OCI-LY3 (cell line): ENCODE measurements around the gene BCR.

Source experiments
- H2AFZ ChIP-seq: fragments of 200-600, 300-600 bp; shearing (Covaris generic); 2 replicates; pipeline ENCODE4 v1.6.0; 2014; ENCODE audit warnings: antibody characterized with exemption, low read depth, low read length
- H3K27ac ChIP-seq: fragments of 200-600, 300-600 bp; sonication (generic); 2 replicates; pipeline ENCODE4 v1.5.1; 2014; ENCODE audit warnings: mild to moderate bottlenecking, low read length, moderate library complexity, mixed read lengths
- H3K27me3 ChIP-seq: fragments of 200-600, 300-600 bp; sonication (generic); 2 replicates; pipeline ENCODE4 v1.6.1; 2014; ENCODE audit warnings: low read depth, low read length, mixed read lengths
- H3K36me3 ChIP-seq: fragments of 200-600, 300-600 bp; sonication (generic); replicated peaks from 2 replicates; pipeline ENCODE3; 2014; ENCODE audit warnings: low read depth, low read length, mixed read lengths
- H3K4me1 ChIP-seq: fragments of 300-600, 200-600 bp; sonication (generic); 2 replicates; pipeline ENCODE4 v1.6.1; 2014; ENCODE audit warnings: low read length, mixed read lengths
- H3K4me2 ChIP-seq: fragments of 200-600, 300-600 bp; sonication (generic); 2 replicates; pipeline ENCODE4 v1.6.1; 2014; ENCODE audit warnings: low read length, mixed read lengths
- H3K4me3 ChIP-seq: fragments of 300-600, 200-600 bp; sonication (generic); 2 replicates; pipeline ENCODE4 v1.5.1; 2014; ENCODE audit warnings: antibody characterized with exemption, mild to moderate bottlenecking, low read length, moderate library complexity
- H3K79me2 ChIP-seq: fragments of 300-600, 200-600 bp; shearing (Covaris generic); 2 replicates; pipeline ENCODE4 v1.6.1; 2014; ENCODE audit warnings: mild to moderate bottlenecking, low read length, mixed read lengths
- H3K9ac ChIP-seq: fragments of 300-600, 200-600 bp; shearing (Covaris generic); 2 replicates; pipeline ENCODE4 v1.6.0; 2014; ENCODE audit warnings: mild to moderate bottlenecking, low read length, moderate library complexity
- H3K9me3 ChIP-seq: fragments of 200-600, 300-600 bp; shearing (Covaris generic); 2 replicates; pipeline ENCODE4 v1.6.1; 2014; ENCODE audit warnings: low read length, mixed read lengths; ENCODE audit not compliant: insufficient read depth
- H4K20me1 ChIP-seq: fragments of 200-600, 300-600 bp; sonication (generic); 2 replicates; pipeline ENCODE4 v1.6.1; 2016; ENCODE audit warnings: low read length, mixed read lengths; ENCODE audit not compliant: insufficient read depth
- EZH2phosphoT487 ChIP-seq: fragments of 200-600 bp; shearing (Covaris generic); IDR thresholded peaks from 2 replicates; pipeline ENCODE4 v1.6.1; 2018; ENCODE audit warnings: antibody characterized with exemption, mixed run types, low read depth
- TF ChIP-seq, protein P1 (sequence below): fragments of 200-600, 300-600 bp; sonication (generic); IDR thresholded peaks from 2 replicates; pipeline ENCODE4 v1.5.1; 2014; ENCODE audit warnings: antibody characterized with exemption, low read length, low read depth

The BCR gene

DNA sequence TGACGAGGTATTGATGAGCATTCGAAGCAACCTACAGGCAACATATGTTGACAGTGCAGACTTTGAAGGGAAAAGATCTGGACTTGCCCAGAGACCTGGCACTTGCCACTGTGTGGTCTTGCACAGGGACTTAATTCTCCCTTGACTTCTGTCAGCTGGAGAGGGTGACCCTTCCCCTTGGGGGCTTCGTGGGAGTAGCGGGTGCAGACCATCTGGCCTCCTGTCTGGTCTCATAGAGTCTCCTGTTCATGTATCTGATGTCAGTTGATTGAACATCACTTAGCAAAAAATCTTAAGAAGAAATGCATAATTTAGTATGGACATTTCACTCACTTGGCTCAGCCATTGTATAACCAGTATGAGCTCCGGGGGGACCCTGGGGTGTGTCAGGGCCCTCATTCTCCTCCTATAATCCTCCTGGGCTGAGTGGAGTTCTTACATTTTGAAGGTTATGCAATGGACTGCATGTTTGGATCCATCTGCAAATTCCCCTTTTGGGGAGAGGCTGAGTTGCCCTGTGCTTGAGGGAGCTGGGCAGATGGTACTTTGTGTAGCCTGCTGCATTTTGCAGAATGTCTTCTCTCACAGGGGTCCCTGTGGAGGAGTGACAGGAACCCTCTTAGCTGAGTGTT is 13.0 kb downstream of the BCR start:
- no peaks in the 10 kb centered on the region for H4K20me1 ChIP-seq
- no peak overlapping the region for H3K4me2 ChIP-seq
- no peaks in the 10 kb centered on the region for H3K36me3 ChIP-seq
- H3K4me3 ChIP-seq, result no peak overlapping the region
- H3K27ac ChIP-seq, result no peak overlapping the region
- H3K9ac ChIP-seq, result no peak overlapping the region
- H3K9me3 ChIP-seq, result no peaks in the 10 kb centered on the region
- no peak for TF ChIP-seq EZH2phosphoT487
- TF ChIP-seq, protein P1, sequence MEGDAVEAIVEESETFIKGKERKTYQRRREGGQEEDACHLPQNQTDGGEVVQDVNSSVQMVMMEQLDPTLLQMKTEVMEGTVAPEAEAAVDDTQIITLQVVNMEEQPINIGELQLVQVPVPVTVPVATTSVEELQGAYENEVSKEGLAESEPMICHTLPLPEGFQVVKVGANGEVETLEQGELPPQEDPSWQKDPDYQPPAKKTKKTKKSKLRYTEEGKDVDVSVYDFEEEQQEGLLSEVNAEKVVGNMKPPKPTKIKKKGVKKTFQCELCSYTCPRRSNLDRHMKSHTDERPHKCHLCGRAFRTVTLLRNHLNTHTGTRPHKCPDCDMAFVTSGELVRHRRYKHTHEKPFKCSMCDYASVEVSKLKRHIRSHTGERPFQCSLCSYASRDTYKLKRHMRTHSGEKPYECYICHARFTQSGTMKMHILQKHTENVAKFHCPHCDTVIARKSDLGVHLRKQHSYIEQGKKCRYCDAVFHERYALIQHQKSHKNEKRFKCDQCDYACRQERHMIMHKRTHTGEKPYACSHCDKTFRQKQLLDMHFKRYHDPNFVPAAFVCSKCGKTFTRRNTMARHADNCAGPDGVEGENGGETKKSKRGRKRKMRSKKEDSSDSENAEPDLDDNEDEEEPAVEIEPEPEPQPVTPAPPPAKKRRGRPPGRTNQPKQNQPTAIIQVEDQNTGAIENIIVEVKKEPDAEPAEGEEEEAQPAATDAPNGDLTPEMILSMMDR, result no peak
- no peak overlapping the region for H2AFZ ChIP-seq
- no peaks in the 10 kb centered on the region for H3K27me3 ChIP-seq
- no peaks in the 10 kb centered on the region for H3K4me1 ChIP-seq
- no peaks in the 10 kb centered on the region for H3K79me2 ChIP-seq

DNA sequence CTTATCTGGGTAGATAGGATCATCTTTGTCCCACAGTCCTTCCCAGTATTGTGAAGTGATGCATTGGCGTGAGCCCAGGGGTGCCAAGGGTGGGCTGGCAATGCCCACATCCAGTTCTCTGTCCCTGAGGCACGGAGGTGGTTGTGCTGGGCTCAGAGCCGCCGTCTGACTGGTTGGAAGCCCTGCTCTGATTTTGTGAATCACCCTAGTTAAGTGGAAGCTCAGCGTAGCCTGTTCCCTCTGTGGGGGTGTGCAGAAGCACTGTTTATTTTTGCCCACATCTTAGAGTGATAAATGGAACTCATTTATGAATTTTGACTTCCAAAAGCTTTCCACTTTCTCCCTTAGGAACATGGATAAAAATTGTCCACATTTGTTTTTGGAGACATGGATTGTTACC is 13.6 kb downstream of the BCR start:
- Histone ChIP-seq H3K4me3 (no peak overlapping the region), H2AFZ (no peak overlapping the region), H3K36me3 (no peaks in the 10 kb centered on the region), H3K27ac (no peak overlapping the region), H3K9ac (no peak overlapping the region), H3K27me3 (no peaks in the 10 kb centered on the region), H4K20me1 (no peaks in the 10 kb centered on the region), H3K79me2 (no peaks in the 10 kb centered on the region), H3K4me1 (no peaks in the 10 kb centered on the region), H3K4me2 (no peak overlapping the region), H3K9me3 (no peaks in the 10 kb centered on the region)
- TF ChIP-seq, protein P1, result no peak
- TF ChIP-seq EZH2phosphoT487, result no peak

DNA sequence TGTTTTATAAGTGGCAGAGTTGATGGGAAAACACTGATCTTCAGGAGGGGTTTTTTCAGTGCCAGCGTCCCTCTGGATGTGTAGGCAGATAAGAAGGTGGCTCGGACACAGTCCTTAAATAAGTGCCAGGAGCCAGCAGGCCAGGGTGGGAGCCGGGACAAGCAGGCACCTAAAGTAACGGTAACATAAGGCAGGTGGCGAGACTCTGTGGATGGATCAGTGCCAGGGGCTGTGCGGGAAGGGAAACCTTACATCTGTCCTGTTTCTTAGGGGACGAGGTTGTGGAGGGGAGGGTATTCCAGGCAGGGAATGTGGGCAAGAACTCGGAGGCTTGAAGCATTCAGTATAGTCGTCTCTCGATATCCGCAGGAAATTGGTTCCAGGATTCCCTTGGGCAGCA is 15.9 kb downstream of the BCR start:
- Histone ChIP-seq H2AFZ (no peak overlapping the region), H3K4me3 (no peak overlapping the region), H3K27me3 (no peaks in the 10 kb centered on the region), H3K9ac (no peak overlapping the region), H3K27ac (no peak overlapping the region), H3K4me1 (no peaks in the 10 kb centered on the region), H3K9me3 (no peaks in the 10 kb centered on the region), H3K79me2 (no peaks in the 10 kb centered on the region), H4K20me1 (no peaks in the 10 kb centered on the region), H3K4me2 (no peak overlapping the region), H3K36me3 (no peaks in the 10 kb centered on the region)
- TF ChIP-seq EZH2phosphoT487, result no peak
- TF ChIP-seq, protein P1, result no peak

DNA sequence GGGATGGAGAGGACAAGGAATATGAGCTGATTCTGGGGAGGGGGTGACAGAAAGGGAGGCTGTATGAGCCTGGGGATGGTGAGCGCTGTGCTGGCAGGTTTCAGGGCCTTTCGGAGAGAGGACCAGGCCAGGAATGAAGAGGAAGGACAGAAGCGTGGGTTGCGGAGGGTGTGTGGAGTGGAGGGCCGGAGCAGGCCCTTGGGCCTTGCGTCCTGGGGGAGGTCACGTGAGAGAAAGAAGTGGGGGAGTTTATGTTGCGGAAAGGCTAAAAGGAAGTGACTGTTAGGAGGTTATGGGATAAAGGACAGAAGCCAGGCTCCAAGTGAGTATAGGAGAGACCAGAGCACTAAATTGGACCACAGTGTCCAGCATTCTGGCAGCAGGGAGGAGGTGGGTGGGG is 17.5 kb downstream of the BCR start:
- Histone ChIP-seq H2AFZ (no peak overlapping the region), H3K27ac (no peak overlapping the region), H3K9me3 (no peaks in the 10 kb centered on the region), H3K4me3 (no peak overlapping the region), H3K9ac (no peak overlapping the region), H3K79me2 (no peaks in the 10 kb centered on the region), H3K36me3 (no peaks in the 10 kb centered on the region), H3K4me2 (no peak overlapping the region), H3K4me1 (no peaks in the 10 kb centered on the region), H4K20me1 (no peaks in the 10 kb centered on the region), H3K27me3 (no peaks in the 10 kb centered on the region)
- TF ChIP-seq, protein P1, result no peak
- no peak for TF ChIP-seq EZH2phosphoT487
